ENCODE results near the gene ZBED4.

DNA sequence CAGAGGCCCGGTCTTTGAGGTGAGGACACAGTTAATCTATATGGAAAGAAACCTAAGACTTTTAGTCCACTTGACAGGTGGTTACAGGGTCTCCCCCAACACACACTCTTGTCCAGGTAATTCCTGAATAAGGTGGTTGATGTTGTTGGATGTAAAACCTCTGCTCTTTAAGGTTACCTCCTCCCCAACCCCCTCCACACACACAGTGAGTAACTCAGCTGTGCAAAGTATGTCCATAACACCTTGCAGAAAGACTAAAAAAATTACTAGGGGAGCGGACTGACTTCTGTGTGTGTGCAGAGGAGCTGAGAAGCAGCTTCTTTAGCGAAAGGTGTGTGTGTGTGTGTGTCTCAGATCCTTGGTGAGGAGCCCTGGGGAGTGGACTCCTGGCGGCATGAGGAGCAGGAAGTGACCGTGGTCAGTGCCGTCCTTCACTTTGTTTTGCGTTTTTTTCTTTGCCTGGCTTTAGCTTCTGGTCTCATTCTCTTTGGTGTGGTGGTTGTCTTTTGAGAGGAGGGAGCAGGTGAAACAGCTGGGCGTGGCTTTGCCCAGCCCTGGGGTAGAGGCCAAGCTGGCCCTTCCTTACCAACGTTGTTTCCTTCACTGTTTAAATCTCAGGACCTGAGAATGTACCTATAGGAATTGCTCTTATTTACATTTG is 1.7 kb downstream of the ZBED4 start:
- TF ChIP-seq, protein P1, sequence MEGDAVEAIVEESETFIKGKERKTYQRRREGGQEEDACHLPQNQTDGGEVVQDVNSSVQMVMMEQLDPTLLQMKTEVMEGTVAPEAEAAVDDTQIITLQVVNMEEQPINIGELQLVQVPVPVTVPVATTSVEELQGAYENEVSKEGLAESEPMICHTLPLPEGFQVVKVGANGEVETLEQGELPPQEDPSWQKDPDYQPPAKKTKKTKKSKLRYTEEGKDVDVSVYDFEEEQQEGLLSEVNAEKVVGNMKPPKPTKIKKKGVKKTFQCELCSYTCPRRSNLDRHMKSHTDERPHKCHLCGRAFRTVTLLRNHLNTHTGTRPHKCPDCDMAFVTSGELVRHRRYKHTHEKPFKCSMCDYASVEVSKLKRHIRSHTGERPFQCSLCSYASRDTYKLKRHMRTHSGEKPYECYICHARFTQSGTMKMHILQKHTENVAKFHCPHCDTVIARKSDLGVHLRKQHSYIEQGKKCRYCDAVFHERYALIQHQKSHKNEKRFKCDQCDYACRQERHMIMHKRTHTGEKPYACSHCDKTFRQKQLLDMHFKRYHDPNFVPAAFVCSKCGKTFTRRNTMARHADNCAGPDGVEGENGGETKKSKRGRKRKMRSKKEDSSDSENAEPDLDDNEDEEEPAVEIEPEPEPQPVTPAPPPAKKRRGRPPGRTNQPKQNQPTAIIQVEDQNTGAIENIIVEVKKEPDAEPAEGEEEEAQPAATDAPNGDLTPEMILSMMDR (IDR thresholded peaks at IDR 0.05), result no peak
- TF ChIP-seq POLR2A (IDR thresholded peaks at IDR 0.05), result no peak

Measured in uterus (tissue), 2 donors.